K562 (cell line): ENCODE results near the gene KCNQ5. TPM values are rescaled to one million over a fixed set of nuclear protein-coding genes. Genes with fewer than 3 reads are reported as not detected.

ENCODE experiments used
- ATAC-seq: fragments of 200-7000 bp; cut with Tn5 transposase; 3 replicates; pipeline ENCODE4 v1.9.1; 2020; ENCODE audit warnings: moderate library complexity
- BruUV-seq: library from RNA; stranded (reverse); fragments of 400-500 nt; replicated peaks from 2 replicates; lab custom pipeline; 2021; lab: Mats Ljungman, UMichigan
- CTCF ChIA-PET: fragments of 300-600 bp; formaldehyde crosslinking; extraction: SDS; loops from one replicate; lab custom pipeline; 2021; ENCODE audit warnings: low intra/inter-chr PET ratio; lab: Yijun Ruan, JAX
- POLR2A ChIA-PET: fragments of 300-600, 350-650 bp; sonication (Branson Sonifier 250); formaldehyde crosslinking; extraction: SDS; loops from one replicate; lab custom pipeline; 2021; ENCODE audit warnings: antibody characterized with exemption, inconsistent platforms; lab: Yijun Ruan, JAX
- DNase-seq, 4 experiments: peaks; one replicate each; pipeline versions ENCODE4 v3.0.0 to v3.0.0-alpha.2; 2011 to 2018; ENCODE audit warnings: low spot score in 3 of 4, mixed read lengths in 3 of 4; ENCODE audit errors: extremely low read depth in 1 of 4
- FAIRE-seq: peaks from 2 replicates; lab custom pipeline; 2011; peaks lifted over from hg19 to GRCh38; lab: Jason Lieb, UNC
- H2AFZ ChIP-seq: 2 replicates; pipeline ENCODE4 v1.6.0; 2011; ENCODE audit warnings: low read depth, low read length, control low read depth, inconsistent platforms
- H3K27ac ChIP-seq: fragments of 200-600 bp; 3 replicates; pipeline ENCODE4 v1.8.0; 2011; ENCODE audit warnings: low read depth, mild to moderate bottlenecking, control low read depth, inconsistent platforms, low read length, moderate library complexity, mixed read lengths; ENCODE audit errors: extremely low read depth
- H3K27me3 ChIP-seq, 2 experiments: fragments of 300-600 bp in 1 of 2; 2 replicates in 1 of 2; 3 replicates in 1 of 2; pipeline versions ENCODE4 v1.6.0 to v1.8.0; 2011; ENCODE audit warnings: inconsistent platforms in 2 of 2, low read length in 2 of 2, mild to moderate bottlenecking in 1 of 2, mixed read lengths in 1 of 2, moderate library complexity in 1 of 2; ENCODE audit not compliant: control insufficient read depth in 2 of 2, insufficient read depth in 2 of 2
- H3K36me3 ChIP-seq: fragments of 300-600 bp; 3 replicates; pipeline ENCODE4 v1.8.0; 2011; ENCODE audit warnings: mild to moderate bottlenecking, low read length, inconsistent platforms; ENCODE audit not compliant: control insufficient read depth, insufficient read depth
- H3K4me1 ChIP-seq, 2 experiments: fragments of 200-600 bp in 1 of 2; replicated peaks in 1 of 2; 2 replicates in 1 of 2; 3 replicates in 1 of 2; pipeline versions ENCODE4 v1.5.1 to v1.8.0; 2011; ENCODE audit warnings: inconsistent platforms in 2 of 2, low read length in 2 of 2, mild to moderate bottlenecking in 1 of 2, mixed read lengths in 1 of 2, moderate library complexity in 1 of 2; ENCODE audit not compliant: control insufficient read depth in 2 of 2, insufficient read depth in 2 of 2
- H3K4me2 ChIP-seq: 2 replicates; pipeline ENCODE4 v1.6.1; 2011; ENCODE audit warnings: low read length, control low read depth, inconsistent platforms, mixed read lengths; ENCODE audit not compliant: insufficient read depth
- H3K4me3 ChIP-seq: fragments of 200-600 bp; sonication (generic), shearing (Covaris generic); 2 replicates; pipeline ENCODE4 v1.5.1; 2016; ENCODE audit warnings: control low read depth, inconsistent platforms
- H3K79me2 ChIP-seq: fragments of 200-600 bp; 3 replicates; pipeline ENCODE4 v1.8.0; 2011; ENCODE audit warnings: low read length, inconsistent platforms; ENCODE audit not compliant: control insufficient read depth, insufficient read depth
- H3K9ac ChIP-seq, 2 experiments: 2 replicates each; pipeline versions ENCODE4 v1.6.0 to v1.6.1; 2011; ENCODE audit warnings: low read depth in 2 of 2, low read length in 2 of 2, control low read depth in 1 of 2, inconsistent platforms in 1 of 2, mild to moderate bottlenecking in 1 of 2, mixed read lengths in 1 of 2; ENCODE audit not compliant: insufficient read depth in 1 of 2
- H3K9me1 ChIP-seq: one replicate; pipeline ENCODE4 v1.6.0; 2011; ENCODE audit warnings: inconsistent platforms, mild to moderate bottlenecking, low read length, moderate library complexity; ENCODE audit not compliant: control insufficient read depth, insufficient read depth
- H3K9me3 ChIP-seq: replicated peaks from 2 replicates; pipeline ENCODE4 v1.5.1; 2011; ENCODE audit warnings: low read depth, low read length, inconsistent platforms; ENCODE audit not compliant: control insufficient read depth, insufficient read depth
- H4K20me1 ChIP-seq: replicated peaks from 2 replicates; pipeline ENCODE4 v1.6.1; 2011; ENCODE audit warnings: low read length, inconsistent platforms, mixed read lengths; ENCODE audit not compliant: control insufficient read depth, insufficient read depth
- CLOCK ChIP-seq: fragments of 250-450 bp; sonication (Bioruptor Pico); IDR thresholded peaks from 2 replicates; pipeline ENCODE4 v1.4.0; 2020; ENCODE audit warnings: mild to moderate bottlenecking, moderate library complexity, borderline replicate concordance
- IRF1 ChIP-seq: sonication (generic); formaldehyde crosslinking; IDR thresholded peaks from 2 replicates; pipeline ENCODE4 v1.8.0; 2022; ENCODE audit warnings: missing genetic modification reagents, mild to moderate bottlenecking, borderline replicate concordance
- KLF13 ChIP-seq: fragments of 450-650 bp; IDR thresholded peaks from 2 replicates; pipeline ENCODE4 v1.6.1; 2016; ENCODE audit warnings: missing genetic modification characterization, low read depth, mild to moderate bottlenecking, missing compliant biosample characterization, moderate library complexity, borderline replicate concordance
- NONO ChIP-seq, 2 experiments: fragments of 200-400 bp in 1 of 2; fragments of 450-650 bp in 1 of 2; formaldehyde crosslinking in 1 of 2; IDR thresholded peaks; 2 replicates each; pipeline ENCODE4 v1.6.1; 2017; ENCODE audit warnings: low read depth in 2 of 2, mild to moderate bottlenecking in 2 of 2, moderate library complexity in 2 of 2, low read length in 1 of 2
- POLR2G ChIP-seq: fragments of 200-400 bp; formaldehyde crosslinking; IDR thresholded peaks from 2 replicates; pipeline ENCODE4 v1.6.1; 2017; ENCODE audit warnings: low read depth, mild to moderate bottlenecking, antibody characterized with exemption, low read length, moderate library complexity
- SFPQ ChIP-seq: fragments of 200-400 bp; formaldehyde crosslinking; IDR thresholded peaks from 2 replicates; pipeline ENCODE4 v1.6.1; 2017; ENCODE audit warnings: mild to moderate bottlenecking, low read depth, low read length, moderate library complexity
- ZNF217 ChIP-seq: sonication (generic); formaldehyde crosslinking; IDR thresholded peaks from 2 replicates; pipeline ENCODE4 v1.8.0; 2022; ENCODE audit warnings: mild to moderate bottlenecking, missing genetic modification reagents
- WGBS: fragments of 100-300 bp; shearing (Covaris generic); methylation state at CpG from one replicate; pipeline ENCODE4 v1.1.6; 2016; ENCODE audit warnings: low coverage, mixed read lengths; ENCODE audit not compliant: insufficient coverage; ENCODE audit errors: missing lambda C conversion rate; 5-methylcytosine and 5-hydroxymethylcytosine counted together
- in situ Hi-C: fragments of 300-500 bp; cut with MboI; formaldehyde crosslinking; loops from 4 replicates; pipeline ENCODE4 v1.15.0; 2018; ENCODE audit warnings: inconsistent platforms, mixed read lengths
- intact Hi-C: fragments of 100-400 bp; cut with micrococcal nuclease; formaldehyde crosslinking; loops from 2 replicates; pipeline ENCODE4 v1.14.2; 2022
- polyA plus RNA-seq, 8 experiments: library from polyadenylated mRNA; depleted of rRNA in 4 of 8; stranded (reverse) in 5 of 8; unstranded in 3 of 8; fragments of >200 nt; fragmentation: Nextera tagmentation in 2 of 8; fragmentation: Illumina TruSeq in 1 of 8; extraction: Ambion mirVana in 2 of 8; extraction: Trizol in 1 of 8; gene quantifications; 2 replicates each; pipeline versions ENCODE4 v1.2.1 to v1.2.3, GENCODE V29; 2011 to 2014; ENCODE audit warnings: inconsistent platforms in 1 of 8, missing spikeins in 1 of 8
- total RNA-seq, 7 experiments: library from RNA; depleted of rRNA in 6 of 7; stranded (reverse); fragments of >200 nt in 6 of 7; fragmentation: Illumina TruSeq in 2 of 7; extraction: Trizol in 2 of 7; gene quantifications; 2 replicates each; pipeline versions ENCODE4 v1.2.1 to v1.2.3, GENCODE V29; 2011 to 2021; ENCODE audit warnings: low replicate concordance in 1 of 7
- TF ChIP-seq, protein P1 (sequence below), 2 experiments: fragments of 150-350 bp in 1 of 2; IDR thresholded peaks; 2 replicates each; pipeline ENCODE4 v1.6.1; 2012 to 2016; ENCODE audit warnings: low read depth in 2 of 2, low read length in 2 of 2, mild to moderate bottlenecking in 1 of 2, moderate library complexity in 1 of 2

Gene KCNQ5
- total and polyA plus RNA-seq, 9 of the 15 experiments (the other 6 are each of a cell fraction or from before 2014, with no cell fraction given), result 0.31 to 5.9 (median 2.6) TPM

DNA sequence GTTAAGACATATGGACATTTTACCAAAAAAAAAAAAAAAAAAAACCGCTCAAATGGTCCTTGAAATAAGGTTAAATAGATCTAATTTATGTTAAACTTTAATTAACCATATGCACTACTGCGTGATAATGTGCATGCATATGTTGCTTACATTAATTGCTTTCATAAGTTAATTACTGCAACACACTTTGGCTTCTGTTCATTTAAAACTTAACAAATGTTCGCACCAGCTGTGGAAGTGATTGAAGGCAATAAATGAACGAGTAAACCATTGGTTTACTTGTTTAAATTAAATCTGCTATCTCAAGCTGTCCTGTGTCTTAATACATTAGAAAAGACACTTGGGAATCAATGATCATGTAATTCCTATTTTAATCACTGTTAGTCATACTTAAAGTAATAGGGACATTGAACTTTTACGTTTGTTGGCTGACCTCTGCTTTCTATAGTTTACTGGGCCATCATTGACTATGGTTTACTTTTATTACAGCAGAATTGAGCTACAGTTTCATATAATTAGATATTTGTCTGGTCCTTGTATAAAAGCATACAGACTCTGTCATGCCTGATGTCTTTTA lies 308.8 kb downstream of the KCNQ5 start (continued):
- TF ChIP-seq, protein P1, sequence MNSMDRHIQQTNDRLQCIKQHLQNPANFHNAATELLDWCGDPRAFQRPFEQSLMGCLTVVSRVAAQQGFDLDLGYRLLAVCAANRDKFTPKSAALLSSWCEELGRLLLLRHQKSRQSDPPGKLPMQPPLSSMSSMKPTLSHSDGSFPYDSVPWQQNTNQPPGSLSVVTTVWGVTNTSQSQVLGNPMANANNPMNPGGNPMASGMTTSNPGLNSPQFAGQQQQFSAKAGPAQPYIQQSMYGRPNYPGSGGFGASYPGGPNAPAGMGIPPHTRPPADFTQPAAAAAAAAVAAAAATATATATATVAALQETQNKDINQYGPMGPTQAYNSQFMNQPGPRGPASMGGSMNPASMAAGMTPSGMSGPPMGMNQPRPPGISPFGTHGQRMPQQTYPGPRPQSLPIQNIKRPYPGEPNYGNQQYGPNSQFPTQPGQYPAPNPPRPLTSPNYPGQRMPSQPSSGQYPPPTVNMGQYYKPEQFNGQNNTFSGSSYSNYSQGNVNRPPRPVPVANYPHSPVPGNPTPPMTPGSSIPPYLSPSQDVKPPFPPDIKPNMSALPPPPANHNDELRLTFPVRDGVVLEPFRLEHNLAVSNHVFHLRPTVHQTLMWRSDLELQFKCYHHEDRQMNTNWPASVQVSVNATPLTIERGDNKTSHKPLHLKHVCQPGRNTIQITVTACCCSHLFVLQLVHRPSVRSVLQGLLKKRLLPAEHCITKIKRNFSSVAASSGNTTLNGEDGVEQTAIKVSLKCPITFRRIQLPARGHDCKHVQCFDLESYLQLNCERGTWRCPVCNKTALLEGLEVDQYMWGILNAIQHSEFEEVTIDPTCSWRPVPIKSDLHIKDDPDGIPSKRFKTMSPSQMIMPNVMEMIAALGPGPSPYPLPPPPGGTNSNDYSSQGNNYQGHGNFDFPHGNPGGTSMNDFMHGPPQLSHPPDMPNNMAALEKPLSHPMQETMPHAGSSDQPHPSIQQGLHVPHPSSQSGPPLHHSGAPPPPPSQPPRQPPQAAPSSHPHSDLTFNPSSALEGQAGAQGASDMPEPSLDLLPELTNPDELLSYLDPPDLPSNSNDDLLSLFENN (IDR thresholded peaks at IDR 0.05; ENCODE audit: low read depth in 2 of 2, low read length in 2 of 2), result no peak

GRCh38 chr6:72931325-72931887 lies 309.5 kb downstream of the KCNQ5 start:
- Histone ChIP-seq H3K27ac (no peak overlapping the region), H3K9me1 (no peaks in the 10 kb centered on the region), H2AFZ (no peak overlapping the region), H3K4me2 (no peak overlapping the region), H3K9ac (no peak overlapping the region), H3K79me2 (no peaks in the 10 kb centered on the region), H3K4me1 (no peaks in the 10 kb centered on the region), H3K9me3 (no peaks in the 10 kb centered on the region), H3K4me3 (no peak overlapping the region), H3K27me3 (no peaks in the 10 kb centered on the region), H3K36me3 (no peaks in the 10 kb centered on the region), H4K20me1 (no peaks in the 10 kb centered on the region)
- 5% methylated on average over 4 of the region's 4 CpGs for WGBS
- no TSS peak for BruUV-seq
- ChIA-PET POLR2A (no interaction called here), CTCF (no interaction called here)
- no peak for FAIRE-seq
- no peak for ATAC-seq
- no peak for DNase-seq
- intact Hi-C loops (no loop called here), in situ Hi-C loops (no loop called here)
- TF ChIP-seq CLOCK (CRISPR knock-in tag) (no peak), IRF1 (CRISPR knock-in tag) (no peak), ZNF217 (CRISPR knock-in tag) (no peak), NONO (IDR thresholded peaks at IDR 0.05; ENCODE audit: low read depth in 2 of 2, low read length in 1 of 2) (no peak), KLF13 (no peak), POLR2G (no peak), SFPQ (no peak)
